HEK293 (cell line): ENCODE data around the gene PDZD2.
A peak's percentile ranks its signal among the peaks of the same experiment; 100 is the strongest.
"Not testable (repeated sequence)": the region's sequence is repeated elsewhere in the genome, so short reads cannot be mapped to it uniquely, and the experiment has no call there.

ENCODE experiments used
- CTCF ChIA-PET: fragments of 350-600 bp; formaldehyde crosslinking; extraction: SDS; loops from one replicate; lab custom pipeline; 2021; ENCODE audit warnings: antibody characterized with exemption; lab: Yijun Ruan, JAX
- POLR2A ChIA-PET: fragments of 300-600 bp; formaldehyde crosslinking; extraction: SDS; loops from one replicate; lab custom pipeline; 2020; ENCODE audit warnings: antibody characterized with exemption, inconsistent platforms; lab: Yijun Ruan, JAX
- H3K27ac ChIP-seq: fragments of 200-500 bp; sonication (Bioruptor generic); 2 replicates; pipeline ENCODE4 v1.5.1; 2014; ENCODE audit warnings: low read depth, low read length, control low read depth, inconsistent platforms; ENCODE audit errors: extremely low read depth
- H3K36me3 ChIP-seq, 2 experiments: fragments of 200-500 bp in 1 of 2; sonication (Bioruptor generic) in 1 of 2; 1 replicate in 1 of 2; 2 replicates in 1 of 2; pipeline ENCODE4 v1.5.1; 2014 to 2017; ENCODE audit warnings: inconsistent platforms in 2 of 2, low read length in 2 of 2; ENCODE audit not compliant: control insufficient read depth in 2 of 2, insufficient read depth in 1 of 2
- H3K4me1 ChIP-seq: fragments of 200-500 bp; sonication (Bioruptor generic); 2 replicates; pipeline ENCODE4 v1.5.1; 2014; ENCODE audit warnings: mild to moderate bottlenecking, low read length, inconsistent platforms; ENCODE audit not compliant: control insufficient read depth, insufficient read depth
- H3K4me3 ChIP-seq: 2 replicates; pipeline ENCODE4 v1.5.1; 2011; ENCODE audit warnings: low read depth, mild to moderate bottlenecking, control low read depth, low read length, moderate library complexity
- H3K9me3 ChIP-seq: fragments of 200-500 bp; sonication (Bioruptor generic); 2 replicates; pipeline ENCODE4 v1.5.1; 2014; ENCODE audit warnings: low read depth, low read length, inconsistent platforms; ENCODE audit not compliant: control insufficient read depth, insufficient read depth
- IKZF3 ChIP-seq: fragments of 450-650 bp; IDR thresholded peaks from 2 replicates; pipeline ENCODE4 v1.5.0; 2018; ENCODE audit warnings: missing biosample characterization, mild to moderate bottlenecking, missing genetic modification characterization, moderate library complexity
- PRDM6 ChIP-seq: fragments of 450-650 bp; formaldehyde crosslinking; IDR thresholded peaks from 2 replicates; pipeline ENCODE4 v1.5.1; 2017; ENCODE audit warnings: missing biosample characterization, missing genetic modification characterization
- TSHZ1 ChIP-seq: fragments of 450-650 bp; formaldehyde crosslinking; IDR thresholded peaks from 2 replicates; pipeline ENCODE4 v1.5.1; 2016; ENCODE audit warnings: missing biosample characterization, missing genetic modification characterization, borderline replicate concordance
- ZBTB1 ChIP-seq: fragments of 450-650 bp; formaldehyde crosslinking; IDR thresholded peaks from 2 replicates; pipeline ENCODE4 v1.5.1; 2016; ENCODE audit warnings: missing biosample characterization, missing genetic modification characterization
- ZBTB10 ChIP-seq: fragments of 450-650 bp; formaldehyde crosslinking; IDR thresholded peaks from 2 replicates; pipeline ENCODE4 v1.5.1; 2016; ENCODE audit warnings: missing biosample characterization, missing genetic modification characterization
- ZBTB20 ChIP-seq: fragments of 450-650 bp; formaldehyde crosslinking; IDR thresholded peaks from 2 replicates; pipeline ENCODE4 v1.5.1; 2016; ENCODE audit warnings: missing biosample characterization, missing genetic modification characterization
- ZIC2 ChIP-seq: fragments of 450-650 bp; formaldehyde crosslinking; IDR thresholded peaks from 2 replicates; pipeline ENCODE4 v1.5.1; 2016; ENCODE audit warnings: missing biosample characterization, missing genetic modification characterization
- ZNF133 ChIP-seq: fragments of 450-650 bp; formaldehyde crosslinking; IDR thresholded peaks from 2 replicates; pipeline ENCODE4 v1.5.1; 2016; ENCODE audit warnings: missing biosample characterization, missing genetic modification characterization
- ZNF214 ChIP-seq: fragments of 450-650 bp; formaldehyde crosslinking; IDR thresholded peaks from 2 replicates; pipeline ENCODE4 v1.5.1; 2017; ENCODE audit warnings: missing biosample characterization, mild to moderate bottlenecking, missing genetic modification characterization, borderline replicate concordance
- ZNF416 ChIP-seq: fragments of 450-650 bp; formaldehyde crosslinking; IDR thresholded peaks from 2 replicates; pipeline ENCODE4 v1.5.1; 2016; ENCODE audit warnings: missing biosample characterization, missing genetic modification characterization
- ZNF473 ChIP-seq: fragments of 450-650 bp; formaldehyde crosslinking; IDR thresholded peaks from 2 replicates; pipeline ENCODE4 v1.5.1; 2017; ENCODE audit warnings: missing biosample characterization, missing genetic modification characterization
- ZNF830 ChIP-seq: fragments of 450-650 bp; IDR thresholded peaks from 2 replicates; pipeline ENCODE4 v1.5.0; 2018; ENCODE audit warnings: missing biosample characterization, missing genetic modification characterization, low read depth, mild to moderate bottlenecking, moderate library complexity
- ZSCAN18 ChIP-seq: fragments of 450-650 bp; formaldehyde crosslinking; IDR thresholded peaks from 2 replicates; pipeline ENCODE4 v1.5.1; 2016; ENCODE audit warnings: missing biosample characterization, missing genetic modification characterization

PDZD2 gene

GRCh38 chr5:32014096-32014745, 375.3 kb downstream of the PDZD2 start (continued):
- TF ChIP-seq TSHZ1 (tag by site-specific recombination) (no peak), IKZF3 (tag by site-specific recombination) (no peak), ZNF473 (no peak), ZNF214 (no peak), ZBTB1 (tag by site-specific recombination) (no peak), ZNF133 (tag by site-specific recombination) (no peak), ZBTB10 (tag by site-specific recombination) (no peak)
- TF ChIP-seq, all 188 proteins: peak for 0

- H3K9me3 ChIP-seq, H3K36me3 ChIP-seq, H3K4me3 ChIP-seq, CTCF ChIA-PET, POLR2A ChIA-PET, H3K27ac ChIP-seq: not testable (repeated sequence)
- H3K4me1 ChIP-seq, result peaks cover 15% of the 10 kb centered on the region; the same call in 1 of the 2 replicates
Measured at GRCh38 chr5:32015262-32015661, 376.3 kb downstream of the PDZD2 start.

GRCh38 chr5:32017692-32018367, 378.9 kb downstream of the PDZD2 start:
- no peak overlapping the region for H3K27ac ChIP-seq
- no peak overlapping the region for H3K4me3 ChIP-seq
- CTCF ChIA-PET, result interaction anchor here (0.5 to 1.1 kb wide), 4 partner anchors 59 to 1729 kb away, joined by 3 to 4 read pairs (median 3); no protein-coding TSS in a partner anchor
- H3K36me3 ChIP-seq, result no peaks in the 10 kb centered on the region
- POLR2A ChIA-PET, result no interaction called here
- H3K4me1 ChIP-seq, result peaks cover 15% of the 10 kb centered on the region; the same call in 1 of the 2 replicates
- no peaks in the 10 kb centered on the region for H3K9me3 ChIP-seq
- TF ChIP-seq ZNF416 (tag by site-specific recombination) (no peak), PRDM6 (0 out of 2 replicates have a peak, but pooled peaks have one; percentile 24), ZIC2 (tag by site-specific recombination) (peak; percentile 78), ZSCAN18 (tag by site-specific recombination) (no peak), ZBTB20 (tag by site-specific recombination) (peak; percentile 63), ZNF830 (tag by site-specific recombination) (no peak)
